Omental fat pad (tissue), 4 donors: Measurements from ENCODE around the gene ZC3H12C. TPM values are rescaled to one million over a fixed set of nuclear protein-coding genes. Genes with fewer than 3 reads are reported as not detected.
A peak's percentile ranks its signal among the peaks of the same experiment; 100 is the strongest.

Experiments
- ATAC-seq: fragments of 150-250 bp; one replicate; pipeline ENCODE4 v1.9.1; 2016; ENCODE audit warnings: mild to moderate bottlenecking, moderate library complexity; ENCODE audit not compliant: low FRiP score
- DNase-seq: peaks from one replicate; pipeline ENCODE4 v3.0.0-alpha.2; 2019; ENCODE audit warnings: low spot score
- CTCF ChIP-seq, 3 donors: fragments of 450-650 bp; IDR thresholded peaks; one replicate each; pipeline ENCODE4 v1.5.1; 2016 to 2017; ENCODE audit warnings: antibody characterized with exemption in 3 of 3, mild to moderate bottlenecking in 3 of 3, moderate library complexity in 2 of 3
- total RNA-seq, 4 donors: library from RNA; depleted of rRNA; stranded (reverse); fragments of >200 nt; gene quantifications; one replicate each; pipeline ENCODE4 v1.1.0, GENCODE V29; 2016

Gene ZC3H12C
- total RNA-seq, 4 donors from 2014 or later, result 12.0 to 19.4 (median 15.7) TPM

GRCh38 chr11:110092111-110092514, 1.1 kb upstream of the ZC3H12C start:
- DNase-seq, result no peak
- no peak for ATAC-seq
- no peak for TF ChIP-seq CTCF (IDR thresholded peaks at IDR 0.05)

- no peak for DNase-seq
Measured at GRCh38 chr11:110093407-110094297, 460 bp downstream of the ZC3H12C start.

GRCh38 chr11:110094298-110095285, 1.4 kb downstream of the ZC3H12C start:
- ATAC-seq, result no peak
- no peak for TF ChIP-seq CTCF (IDR thresholded peaks at IDR 0.05)
- no peak for DNase-seq

More at GRCh38 chr11:110093407-110094297, 460 bp downstream of the ZC3H12C start:
- peak; percentile 64 for ATAC-seq
- no peak for TF ChIP-seq CTCF (IDR thresholded peaks at IDR 0.05)

GRCh38 chr11:110095554-110095953, 2.4 kb downstream of the ZC3H12C start:
- no peak for ATAC-seq
- DNase-seq, result peak; percentile 36
- no peak for TF ChIP-seq CTCF (IDR thresholded peaks at IDR 0.05)

GRCh38 chr11:110096496-110096895, 3.3 kb downstream of the ZC3H12C start:
- TF ChIP-seq CTCF (IDR thresholded peaks at IDR 0.05), result no peak

GRCh38 chr11:110097459-110098012, 4.3 kb downstream of the ZC3H12C start:
- TF ChIP-seq CTCF (IDR thresholded peaks at IDR 0.05), result no peak
- ATAC-seq (no peak), DNase-seq (no peak)

More at GRCh38 chr11:110096496-110096895, 3.3 kb downstream of the ZC3H12C start:
- no peak for DNase-seq
- no peak for ATAC-seq
